Thyroid gland (tissue), 4 donors: Measurements from ENCODE around the gene NUDT3. TPM values are rescaled to one million over a fixed set of nuclear protein-coding genes. Genes with fewer than 3 reads are reported as not detected.
A peak's percentile ranks its signal among the peaks of the same experiment; 100 is the strongest.

ENCODE experiments used
- DNase-seq, 2 donors: peaks; one replicate each; pipeline ENCODE4 v3.0.0-alpha.2; 2019
- H3K27ac ChIP-seq, 3 donors: fragments of 200-600 bp; sonication (generic); 1 replicate in 2 of 3; 2 replicates in 1 of 3; pipeline ENCODE4 v1.5.1; 2016 to 2019; ENCODE audit warnings: mild to moderate bottlenecking in 1 of 3, moderate library complexity in 1 of 3
- H3K27me3 ChIP-seq: fragments of 200-600 bp; sonication (generic); one replicate; pipeline ENCODE4 v1.5.1; 2019
- H3K36me3 ChIP-seq, 2 donors: fragments of 200-600 bp; sonication (generic); one replicate each; pipeline ENCODE4 v1.5.1; 2016 to 2019
- H3K4me1 ChIP-seq, 2 donors: fragments of 200-600 bp; sonication (generic); one replicate each; pipeline ENCODE4 v1.5.1; 2017 to 2019
- H3K4me3 ChIP-seq, 3 donors: fragments of 200-600 bp; sonication (generic); replicated peaks in 1 of 3; 1 replicate in 2 of 3; 2 replicates in 1 of 3; pipeline ENCODE4 v1.5.1; 2016; ENCODE audit warnings: mild to moderate bottlenecking in 1 of 3
- H3K9me3 ChIP-seq: fragments of 200-600 bp; sonication (generic); one replicate; pipeline ENCODE4 v1.5.1; 2017
- CTCF ChIP-seq, 6 experiments: fragments of 200-600 bp in 3 of 6; fragments of 450-650 bp in 3 of 6; sonication (generic) in 3 of 6; IDR thresholded peaks; one replicate each; pipeline ENCODE4 v1.5.1; 2016 to 2019; ENCODE audit warnings: antibody characterized with exemption in 6 of 6, mild to moderate bottlenecking in 2 of 6, inconsistent platforms in 1 of 6, moderate library complexity in 1 of 6
- POLR2A ChIP-seq, 2 donors: fragments of 450-650 bp; IDR thresholded peaks; one replicate each; pipeline ENCODE4 v1.6.1; 2017; ENCODE audit warnings: antibody characterized with exemption in 2 of 2, mild to moderate bottlenecking in 2 of 2, moderate library complexity in 1 of 2
- WGBS, 2 donors: methylation state at CpG; one replicate each; pipeline ENCODE4 v1.1.5; 2017; 5-methylcytosine and 5-hydroxymethylcytosine counted together
- intact Hi-C: fragments of 100-400 bp; cut with DNase I; formaldehyde crosslinking; loops from one replicate; pipeline ENCODE4 v1.15.1; 2023
- total RNA-seq, 4 donors: library from RNA; depleted of rRNA; stranded (reverse); fragments of >200 nt; gene quantifications; one replicate each; pipeline ENCODE4 v1.2.3, GENCODE V29; 2016

Gene NUDT3
- total RNA-seq, 4 donors from 2014 or later, result 68.1 to 98.9 (median 75.5) TPM

- TF ChIP-seq POLR2A (IDR thresholded peaks at IDR 0.05) (no peak), CTCF (IDR thresholded peaks at IDR 0.05) (no peak)
- no peaks in the 10 kb centered on the region for H3K36me3 ChIP-seq
- DNase-seq, result no peak
- peaks cover 6 to 18% of the 10 kb centered on the region in 2 donors for H3K4me1 ChIP-seq
- H3K27me3 ChIP-seq, result no peaks in the 10 kb centered on the region
- no peak overlapping the region for H3K27ac ChIP-seq
- no peaks in the 10 kb centered on the region for H3K9me3 ChIP-seq
- no peak overlapping the region for H3K4me3 ChIP-seq
- intact Hi-C loops, result no loop called here
- WGBS, 2 donors, result 74 to 79% methylated on average over 4 of the region's 4 CpGs
Observed at GRCh38 chr6:34312259-34312658, 80.2 kb downstream of the NUDT3 start.

GRCh38 chr6:34310817-34311216 lies 81.7 kb downstream of the NUDT3 start:
- Histone ChIP-seq H3K4me1 (peaks cover 13 to 18% of the 10 kb centered on the region in 2 donors), H3K27ac (no peak overlapping the region), H3K9me3 (no peaks in the 10 kb centered on the region), H3K36me3 (no peaks in the 10 kb centered on the region), H3K4me3 (no peak overlapping the region), H3K27me3 (no peaks in the 10 kb centered on the region)
- no peak for DNase-seq
- intact Hi-C loops, result no loop called here
- WGBS, 2 donors, result 93 to 94% methylated on average over 6 of the region's 6 CpGs
- TF ChIP-seq POLR2A (IDR thresholded peaks at IDR 0.05) (no peak), CTCF (IDR thresholded peaks at IDR 0.05) (no peak)

- Histone ChIP-seq H3K27ac (no peak overlapping the region), H3K27me3 (no peaks in the 10 kb centered on the region), H3K9me3 (no peaks in the 10 kb centered on the region), H3K36me3 (no peaks in the 10 kb centered on the region), H3K4me1 (peaks cover 16 to 25% of the 10 kb centered on the region in 2 donors), H3K4me3 (no peak overlapping the region)
- DNase-seq, result no peak
- TF ChIP-seq POLR2A (IDR thresholded peaks at IDR 0.05) (no peak), CTCF (IDR thresholded peaks at IDR 0.05) (no peak)
- intact Hi-C loops, result no loop called here
- 91 to 96% methylated on average over 2 of the region's 2 CpGs for WGBS, 2 donors
Observed at GRCh38 chr6:34308483-34308882, 84.0 kb downstream of the NUDT3 start.

- H3K36me3 ChIP-seq, result no peaks in the 10 kb centered on the region
- no peaks in the 10 kb centered on the region for H3K27me3 ChIP-seq
- TF ChIP-seq POLR2A (IDR thresholded peaks at IDR 0.05), result no peak
- no peak for TF ChIP-seq CTCF (IDR thresholded peaks at IDR 0.05)
- DNase-seq, result peak; percentile 48 to 59
- intact Hi-C loops, result no loop called here
- H3K4me3 ChIP-seq, result no peak overlapping the region
- 40 to 41% methylated on average over 6 of the region's 6 CpGs for WGBS, 2 donors
- H3K27ac ChIP-seq, result peak overlapping the region in 2 of 3 donors; percentile 10 to 65
- no peaks in the 10 kb centered on the region for H3K9me3 ChIP-seq
- H3K4me1 ChIP-seq, result peaks cover 22 to 25% of the 10 kb centered on the region in 2 donors
Observed at GRCh38 chr6:34305982-34306708, 86.3 kb downstream of the NUDT3 start.

- H3K4me3 ChIP-seq, result no peak overlapping the region
- TF ChIP-seq CTCF (IDR thresholded peaks at IDR 0.05), result no peak
- no peak for TF ChIP-seq POLR2A (IDR thresholded peaks at IDR 0.05)
- intact Hi-C loops, result no loop called here
- DNase-seq, result no peak
- no peaks in the 10 kb centered on the region for H3K27me3 ChIP-seq
- peak overlapping the region in 1 of 3 donors; percentile 65 for H3K27ac ChIP-seq
- WGBS, 2 donors, result 41 to 42% methylated on average over 2 of the region's 2 CpGs
- H3K36me3 ChIP-seq, result no peaks in the 10 kb centered on the region
- H3K9me3 ChIP-seq, result no peaks in the 10 kb centered on the region
- H3K4me1 ChIP-seq, result peaks cover 25 to 27% of the 10 kb centered on the region in 2 donors
Observed at GRCh38 chr6:34305497-34305896, 87.0 kb downstream of the NUDT3 start.
